Fibroblast of mammary gland (primary cell): Measurements from ENCODE around the gene GPC6.
A peak's percentile ranks its signal among the peaks of the same experiment; 100 is the strongest.

ENCODE experiments used
- DNase-seq: peaks from one replicate; pipeline ENCODE4 v3.0.0-alpha.2; 2010; ENCODE audit warnings: low read depth
- H3K4me3 ChIP-seq: 2 replicates; pipeline ENCODE4 v1.5.1; 2011; ENCODE audit warnings: low read depth, mild to moderate bottlenecking, low read length, moderate library complexity; ENCODE audit not compliant: control insufficient read depth
- CTCF ChIP-seq: conservative IDR thresholded peaks from 2 replicates; pipeline ENCODE4 v1.5.1; 2011; ENCODE audit warnings: low read depth, low read length, inconsistent platforms; ENCODE audit not compliant: control insufficient read depth, insufficient read depth

Gene GPC6

GRCh38 chr13:94371855-94372254 is 1145.2 kb downstream of the GPC6 start:
- H3K4me3 ChIP-seq: no peak overlapping the region
- DNase-seq: no peak
- TF ChIP-seq CTCF: no peak

GRCh38 chr13:94382517-94382916 is 1155.9 kb downstream of the GPC6 start:
- TF ChIP-seq CTCF: no peak
- H3K4me3 ChIP-seq: no peak overlapping the region
- no peak for DNase-seq

GRCh38 chr13:94382960-94383359 is 1156.4 kb downstream of the GPC6 start:
- no peak for TF ChIP-seq CTCF
- H3K4me3 ChIP-seq: no peak overlapping the region
- no peak for DNase-seq

- no peak for DNase-seq
- no peak for TF ChIP-seq CTCF
- no peak overlapping the region for H3K4me3 ChIP-seq
Measured at GRCh38 chr13:94384231-94384905, 1157.8 kb downstream of the GPC6 start.

DNA sequence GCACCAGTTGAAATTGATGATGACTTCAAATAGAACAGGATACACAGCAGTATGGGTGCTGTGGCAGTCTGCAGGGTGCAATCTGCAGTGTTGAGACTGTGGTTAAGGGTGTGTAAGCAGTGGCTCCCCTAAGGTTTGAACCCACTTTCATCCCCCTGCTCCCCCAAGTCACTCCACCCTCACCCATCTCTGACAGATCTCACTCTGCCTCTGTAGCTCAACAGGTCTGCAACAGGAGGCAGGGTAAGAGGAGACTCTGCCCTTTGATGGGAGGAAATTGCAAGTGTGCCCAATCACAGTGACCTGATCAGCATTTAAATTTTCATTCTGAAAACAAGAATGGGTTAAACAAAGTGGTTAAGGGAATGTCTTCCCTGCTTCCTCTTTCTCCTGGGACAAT is 1160.4 kb downstream of the GPC6 start:
- no peak for DNase-seq
- no peak for TF ChIP-seq CTCF
- H3K4me3 ChIP-seq: no peak overlapping the region

DNA sequence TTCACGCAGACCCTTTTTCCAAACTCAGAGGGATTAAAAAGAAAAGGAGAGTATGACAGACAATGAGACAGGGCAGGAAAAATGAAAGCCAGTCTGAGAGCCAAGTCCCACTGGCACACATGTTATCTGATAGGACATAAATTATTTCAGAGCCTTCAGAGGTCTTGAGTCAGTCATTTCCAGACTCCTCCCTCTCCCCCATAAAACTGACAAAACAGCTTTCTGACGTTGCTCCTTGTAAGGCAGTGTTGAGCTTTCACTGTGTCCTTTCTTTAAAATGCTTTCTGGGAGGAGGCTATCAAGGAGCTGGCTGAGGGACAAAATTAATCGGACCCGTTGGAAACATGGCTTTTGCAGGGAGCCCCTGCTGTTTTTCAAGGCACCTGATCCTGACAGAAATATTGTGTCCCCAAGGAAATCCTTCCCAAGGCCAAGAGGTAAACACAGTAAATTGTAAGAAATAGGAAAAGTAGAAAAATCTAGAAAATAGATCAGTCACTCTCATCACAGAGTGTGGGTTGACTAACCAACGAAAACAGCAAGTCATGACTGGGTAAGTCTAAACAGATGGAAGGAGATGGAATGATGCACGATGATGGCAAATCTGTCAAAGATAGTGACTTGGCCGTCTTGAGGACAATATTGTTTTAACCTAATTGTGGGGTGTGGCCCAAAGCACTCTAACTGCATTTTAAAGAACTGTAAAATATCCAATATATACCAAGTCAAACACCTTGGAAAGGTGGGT is 1163.2 kb downstream of the GPC6 start:
- H3K4me3 ChIP-seq: no peak overlapping the region
- peak; percentile 55 for DNase-seq
- no peak for TF ChIP-seq CTCF
